ENCODE measurements around the gene CP.

- TF ChIP-seq POLR2A (IDR thresholded peaks at IDR 0.05), result no peak
- TF ChIP-seq, protein P1, sequence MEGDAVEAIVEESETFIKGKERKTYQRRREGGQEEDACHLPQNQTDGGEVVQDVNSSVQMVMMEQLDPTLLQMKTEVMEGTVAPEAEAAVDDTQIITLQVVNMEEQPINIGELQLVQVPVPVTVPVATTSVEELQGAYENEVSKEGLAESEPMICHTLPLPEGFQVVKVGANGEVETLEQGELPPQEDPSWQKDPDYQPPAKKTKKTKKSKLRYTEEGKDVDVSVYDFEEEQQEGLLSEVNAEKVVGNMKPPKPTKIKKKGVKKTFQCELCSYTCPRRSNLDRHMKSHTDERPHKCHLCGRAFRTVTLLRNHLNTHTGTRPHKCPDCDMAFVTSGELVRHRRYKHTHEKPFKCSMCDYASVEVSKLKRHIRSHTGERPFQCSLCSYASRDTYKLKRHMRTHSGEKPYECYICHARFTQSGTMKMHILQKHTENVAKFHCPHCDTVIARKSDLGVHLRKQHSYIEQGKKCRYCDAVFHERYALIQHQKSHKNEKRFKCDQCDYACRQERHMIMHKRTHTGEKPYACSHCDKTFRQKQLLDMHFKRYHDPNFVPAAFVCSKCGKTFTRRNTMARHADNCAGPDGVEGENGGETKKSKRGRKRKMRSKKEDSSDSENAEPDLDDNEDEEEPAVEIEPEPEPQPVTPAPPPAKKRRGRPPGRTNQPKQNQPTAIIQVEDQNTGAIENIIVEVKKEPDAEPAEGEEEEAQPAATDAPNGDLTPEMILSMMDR (IDR thresholded peaks at IDR 0.05), result no peak
Measured at GRCh38 chr3:149267565-149267964, 45.9 kb upstream of the CP start.
